ENCODE results near the gene GPR137. TPM values are rescaled to one million over a fixed set of nuclear protein-coding genes. Genes with fewer than 3 reads are reported as not detected.
A peak's percentile ranks its signal among the peaks of the same experiment; 100 is the strongest.

GPR137 gene
- total and polyA plus RNA-seq, 9 of the 15 experiments (the other 6 are each of a cell fraction or from before 2014, with no cell fraction given) = 0.32 to 26.7 (median 10.7) TPM

DNA sequence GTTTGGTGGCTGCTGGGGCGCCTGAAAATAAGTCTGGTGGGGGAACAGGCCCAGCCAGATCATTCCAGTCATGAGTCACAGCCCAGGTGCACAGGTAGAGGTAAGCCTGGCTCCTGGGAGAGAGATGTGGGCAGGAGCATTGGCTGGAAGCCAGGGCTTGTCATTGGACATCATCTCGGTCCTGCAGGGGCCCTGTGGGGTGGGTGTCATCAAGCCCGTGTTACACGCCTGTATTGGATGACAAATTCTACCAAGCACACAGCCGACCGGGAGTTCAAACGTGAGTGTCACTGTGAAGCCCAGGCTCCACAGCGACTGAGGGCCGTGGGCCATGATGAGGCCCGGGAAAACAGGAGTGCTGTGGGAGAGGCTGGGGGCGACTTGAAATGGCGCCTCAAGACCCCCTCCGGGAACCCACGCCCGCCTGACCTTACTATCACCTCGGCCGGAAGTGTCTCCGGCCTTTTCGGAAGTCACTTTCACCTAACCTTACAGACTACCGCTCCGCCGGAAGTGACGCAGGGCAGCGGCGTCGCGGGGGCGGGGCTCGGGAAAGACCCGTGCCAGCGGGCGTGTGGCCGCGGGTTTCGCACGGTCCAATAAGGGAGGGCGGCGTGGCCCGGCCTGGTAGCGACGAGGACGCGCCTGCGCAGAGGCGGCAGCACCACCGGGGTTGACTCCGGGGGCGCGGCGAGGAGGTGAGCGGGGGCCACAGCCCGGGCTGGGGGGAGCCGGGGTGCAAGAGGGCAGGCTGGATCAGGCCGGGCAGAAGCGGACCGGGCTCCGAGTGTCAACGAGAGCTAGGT is 45.0 kb upstream of the GPR137 start, which contains the start of gene FKBP2 (continued):
- peak; percentile 93 for TF ChIP-seq CREB1 (IDR thresholded peaks at IDR 0.05)
- TF ChIP-seq CREB1 (CRISPR knock-in tag; IDR thresholded peaks at IDR 0.05) = peak; percentile 95
- no peak for TF ChIP-seq RBM15 (IDR thresholded peaks at IDR 0.05; ENCODE audit: insufficient read depth, low read length)
- no peak for TF ChIP-seq NELFE (IDR thresholded peaks at IDR 0.05; ENCODE audit: insufficient read depth, insufficient read length)
- TF ChIP-seq, protein P1, sequence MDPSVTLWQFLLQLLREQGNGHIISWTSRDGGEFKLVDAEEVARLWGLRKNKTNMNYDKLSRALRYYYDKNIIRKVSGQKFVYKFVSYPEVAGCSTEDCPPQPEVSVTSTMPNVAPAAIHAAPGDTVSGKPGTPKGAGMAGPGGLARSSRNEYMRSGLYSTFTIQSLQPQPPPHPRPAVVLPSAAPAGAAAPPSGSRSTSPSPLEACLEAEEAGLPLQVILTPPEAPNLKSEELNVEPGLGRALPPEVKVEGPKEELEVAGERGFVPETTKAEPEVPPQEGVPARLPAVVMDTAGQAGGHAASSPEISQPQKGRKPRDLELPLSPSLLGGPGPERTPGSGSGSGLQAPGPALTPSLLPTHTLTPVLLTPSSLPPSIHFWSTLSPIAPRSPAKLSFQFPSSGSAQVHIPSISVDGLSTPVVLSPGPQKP (CRISPR knock-in tag; IDR thresholded peaks at IDR 0.05) = no peak
- no peak for TF ChIP-seq HLTF (IDR thresholded peaks at IDR 0.05)
- no peak for TF ChIP-seq ILF3 (IDR thresholded peaks at IDR 0.05; ENCODE audit: borderline replicate concordance)
- no peak for TF ChIP-seq MYBL2 (IDR thresholded peaks at IDR 0.05; ENCODE audit: low read depth)
- TF ChIP-seq MYBL2 (CRISPR knock-in tag; IDR thresholded peaks at IDR 0.05; ENCODE audit: borderline replicate concordance) = no peak
- TF ChIP-seq, protein P2, sequence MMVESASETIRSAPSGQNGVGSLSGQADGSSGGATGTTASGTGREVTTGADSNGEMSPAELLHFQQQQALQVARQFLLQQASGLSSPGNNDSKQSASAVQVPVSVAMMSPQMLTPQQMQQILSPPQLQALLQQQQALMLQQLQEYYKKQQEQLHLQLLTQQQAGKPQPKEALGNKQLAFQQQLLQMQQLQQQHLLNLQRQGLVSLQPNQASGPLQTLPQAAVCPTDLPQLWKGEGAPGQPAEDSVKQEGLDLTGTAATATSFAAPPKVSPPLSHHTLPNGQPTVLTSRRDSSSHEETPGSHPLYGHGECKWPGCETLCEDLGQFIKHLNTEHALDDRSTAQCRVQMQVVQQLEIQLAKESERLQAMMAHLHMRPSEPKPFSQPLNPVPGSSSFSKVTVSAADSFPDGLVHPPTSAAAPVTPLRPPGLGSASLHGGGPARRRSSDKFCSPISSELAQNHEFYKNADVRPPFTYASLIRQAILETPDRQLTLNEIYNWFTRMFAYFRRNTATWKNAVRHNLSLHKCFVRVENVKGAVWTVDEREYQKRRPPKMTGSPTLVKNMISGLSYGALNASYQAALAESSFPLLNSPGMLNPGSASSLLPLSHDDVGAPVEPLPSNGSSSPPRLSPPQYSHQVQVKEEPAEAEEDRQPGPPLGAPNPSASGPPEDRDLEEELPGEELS (CRISPR knock-in tag; IDR thresholded peaks at IDR 0.05; ENCODE audit: borderline replicate concordance) = peak; percentile 40; the same call in 1 of the 2 replicates
- peak; percentile 4; the same call in 1 of the 2 replicates for TF ChIP-seq CBFA2T3 (IDR thresholded peaks at IDR 0.05)
- TF ChIP-seq POLR2AphosphoS5 (IDR thresholded peaks at IDR 0.05; ENCODE audit: control insufficient read depth, insufficient read depth, low read depth, low read length) = peak; percentile 88
- peak; percentile 27; the same call in 1 of the 2 replicates for TF ChIP-seq GATAD2A (IDR thresholded peaks at IDR 0.05)
- 0 out of 2 replicates have a peak, but pooled peaks have one; percentile 26 for TF ChIP-seq HDAC2 (IDR thresholded peaks at IDR 0.05)
- no peak for TF ChIP-seq ZNF24 (IDR thresholded peaks at IDR 0.05)
- no peak for TF ChIP-seq HDAC6 (IDR thresholded peaks at IDR 0.05; ENCODE audit: low read depth, low read length)
- TF ChIP-seq CHD1 (IDR thresholded peaks at IDR 0.05; ENCODE audit: low read length) = peak; percentile 33
- no peak for TF ChIP-seq ARID2 (IDR thresholded peaks at IDR 0.05)
- TF ChIP-seq, protein P3, sequence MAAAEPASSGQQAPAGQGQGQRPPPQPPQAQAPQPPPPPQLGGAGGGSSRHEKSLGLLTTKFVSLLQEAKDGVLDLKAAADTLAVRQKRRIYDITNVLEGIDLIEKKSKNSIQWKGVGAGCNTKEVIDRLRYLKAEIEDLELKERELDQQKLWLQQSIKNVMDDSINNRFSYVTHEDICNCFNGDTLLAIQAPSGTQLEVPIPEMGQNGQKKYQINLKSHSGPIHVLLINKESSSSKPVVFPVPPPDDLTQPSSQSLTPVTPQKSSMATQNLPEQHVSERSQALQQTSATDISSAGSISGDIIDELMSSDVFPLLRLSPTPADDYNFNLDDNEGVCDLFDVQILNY (CRISPR knock-in tag; IDR thresholded peaks at IDR 0.05) = no peak
- 0 out of 2 replicates have a peak, but pooled peaks have one; percentile 10 for TF ChIP-seq ZNF76 (CRISPR knock-in tag; IDR thresholded peaks at IDR 0.05; ENCODE audit: borderline replicate concordance)
- TF ChIP-seq, protein P4, sequence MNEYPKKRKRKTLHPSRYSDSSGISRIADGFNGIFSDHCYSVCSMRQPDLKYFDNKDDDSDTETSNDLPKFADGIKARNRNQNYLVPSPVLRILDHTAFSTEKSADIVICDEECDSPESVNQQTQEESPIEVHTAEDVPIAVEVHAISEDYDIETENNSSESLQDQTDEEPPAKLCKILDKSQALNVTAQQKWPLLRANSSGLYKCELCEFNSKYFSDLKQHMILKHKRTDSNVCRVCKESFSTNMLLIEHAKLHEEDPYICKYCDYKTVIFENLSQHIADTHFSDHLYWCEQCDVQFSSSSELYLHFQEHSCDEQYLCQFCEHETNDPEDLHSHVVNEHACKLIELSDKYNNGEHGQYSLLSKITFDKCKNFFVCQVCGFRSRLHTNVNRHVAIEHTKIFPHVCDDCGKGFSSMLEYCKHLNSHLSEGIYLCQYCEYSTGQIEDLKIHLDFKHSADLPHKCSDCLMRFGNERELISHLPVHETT (CRISPR knock-in tag; conservative IDR thresholded peaks at IDR 0.05 in 1 of 2, IDR thresholded peaks at IDR 0.05 in 1 of 2) = peak in 1 of 2 experiments; percentile 97; a peak in 2 of 4 replicates
- peak; percentile 26 for TF ChIP-seq NFYB (IDR thresholded peaks at IDR 0.05; ENCODE audit: extremely low read depth, insufficient read length)
- 0 out of 2 replicates have a peak, but pooled peaks have one; percentile 7 for TF ChIP-seq XRCC5 (IDR thresholded peaks at IDR 0.05; ENCODE audit: low read depth, low read length)
- peak; percentile 63; the same call in 1 of the 2 replicates for TF ChIP-seq CBFB (CRISPR knock-in tag; IDR thresholded peaks at IDR 0.05)
